ENCODE results near the gene LRRC45.

DNA sequence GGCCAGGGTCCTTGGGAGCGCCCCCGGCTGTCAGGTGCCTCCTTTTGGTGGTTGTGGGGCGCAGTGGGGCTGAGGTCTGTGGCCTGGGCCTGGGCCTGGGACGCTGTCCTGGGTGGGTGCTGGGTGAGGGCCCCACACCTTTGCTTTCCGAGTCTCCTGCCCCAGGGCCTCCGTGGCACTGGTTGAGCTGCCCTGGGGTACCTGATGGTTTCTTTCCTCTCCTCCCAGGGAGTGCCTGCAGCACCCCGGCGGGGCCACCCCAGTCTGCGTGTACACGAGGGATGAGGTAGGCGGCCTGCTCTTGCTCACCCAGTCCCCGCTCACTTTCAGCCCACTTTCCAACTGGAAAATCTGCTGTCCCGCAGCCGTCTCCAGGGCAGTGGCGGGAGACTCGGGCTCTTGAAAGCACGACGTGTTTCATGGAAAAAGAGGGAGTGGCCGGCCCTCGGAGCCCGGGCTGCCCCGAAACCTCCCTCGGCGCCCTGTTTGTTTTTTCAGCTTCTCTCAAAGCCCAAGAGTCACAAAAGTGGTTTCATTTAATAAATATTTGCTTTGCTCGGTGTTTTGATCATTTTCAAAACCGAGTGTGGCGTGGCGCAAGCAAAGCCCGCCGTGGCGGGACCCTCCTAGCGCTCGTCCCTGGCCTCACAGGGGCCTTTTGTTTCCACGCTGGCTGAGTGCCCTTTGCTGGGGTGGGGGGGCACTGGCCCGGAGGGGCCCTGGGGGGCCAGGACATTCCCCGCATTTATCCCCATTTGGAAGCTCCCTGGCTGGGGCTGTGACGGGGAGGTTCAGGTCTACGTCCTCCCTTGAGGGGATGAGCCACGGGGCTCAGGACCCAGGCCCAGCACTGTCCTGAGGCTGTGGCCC is 28.3 kb upstream of the LRRC45 start:
- TF ChIP-seq EP300 (IDR thresholded peaks at IDR 0.05), result no peak
- TF ChIP-seq, protein P1, sequence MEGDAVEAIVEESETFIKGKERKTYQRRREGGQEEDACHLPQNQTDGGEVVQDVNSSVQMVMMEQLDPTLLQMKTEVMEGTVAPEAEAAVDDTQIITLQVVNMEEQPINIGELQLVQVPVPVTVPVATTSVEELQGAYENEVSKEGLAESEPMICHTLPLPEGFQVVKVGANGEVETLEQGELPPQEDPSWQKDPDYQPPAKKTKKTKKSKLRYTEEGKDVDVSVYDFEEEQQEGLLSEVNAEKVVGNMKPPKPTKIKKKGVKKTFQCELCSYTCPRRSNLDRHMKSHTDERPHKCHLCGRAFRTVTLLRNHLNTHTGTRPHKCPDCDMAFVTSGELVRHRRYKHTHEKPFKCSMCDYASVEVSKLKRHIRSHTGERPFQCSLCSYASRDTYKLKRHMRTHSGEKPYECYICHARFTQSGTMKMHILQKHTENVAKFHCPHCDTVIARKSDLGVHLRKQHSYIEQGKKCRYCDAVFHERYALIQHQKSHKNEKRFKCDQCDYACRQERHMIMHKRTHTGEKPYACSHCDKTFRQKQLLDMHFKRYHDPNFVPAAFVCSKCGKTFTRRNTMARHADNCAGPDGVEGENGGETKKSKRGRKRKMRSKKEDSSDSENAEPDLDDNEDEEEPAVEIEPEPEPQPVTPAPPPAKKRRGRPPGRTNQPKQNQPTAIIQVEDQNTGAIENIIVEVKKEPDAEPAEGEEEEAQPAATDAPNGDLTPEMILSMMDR (IDR thresholded peaks at IDR 0.05), result no peak
